Keratinocyte (primary cell): ENCODE results near the gene CCT6A. TPM values are rescaled to one million over a fixed set of nuclear protein-coding genes. Genes with fewer than 3 reads are reported as not detected.

Experiments used
- DNase-seq: peaks from one replicate; pipeline ENCODE4 v3.0.0-alpha.2; 2011; ENCODE audit warnings: low read depth, missing footprints, low spot score
- FAIRE-seq: peaks from 2 replicates; lab custom pipeline; 2011; peaks lifted over from hg19 to GRCh38; lab: Jason Lieb, UNC
- H2AFZ ChIP-seq: 2 replicates; pipeline ENCODE4 v1.6.0; 2012; ENCODE audit warnings: low read length, control low read depth, inconsistent platforms; ENCODE audit not compliant: control insufficient read depth
- H3K27ac ChIP-seq: 2 replicates; pipeline ENCODE4 v1.5.1; 2011; ENCODE audit warnings: low read length; ENCODE audit not compliant: control insufficient read depth, insufficient read depth
- H3K27me3 ChIP-seq: 3 replicates; pipeline ENCODE4 v1.6.0; 2011; ENCODE audit warnings: low read length; ENCODE audit not compliant: control insufficient read depth, insufficient read depth; ENCODE audit errors: extremely low read depth
- H3K36me3 ChIP-seq, 2 experiments: 2 replicates in 1 of 2; 3 replicates in 1 of 2; pipeline ENCODE4 v1.5.1; 2011; ENCODE audit warnings: low read length in 2 of 2, mild to moderate bottlenecking in 1 of 2; ENCODE audit not compliant: control insufficient read depth in 2 of 2, insufficient read depth in 2 of 2; ENCODE audit errors: extremely low read depth in 1 of 2
- H3K4me1 ChIP-seq: 3 replicates; pipeline ENCODE4 v1.5.1; 2011; ENCODE audit warnings: low read length; ENCODE audit not compliant: control insufficient read depth, insufficient read depth; ENCODE audit errors: extremely low read depth
- H3K4me2 ChIP-seq: 3 replicates; pipeline ENCODE4 v1.6.0; 2011; ENCODE audit warnings: low read depth, low read length; ENCODE audit not compliant: control insufficient read depth, insufficient read depth; ENCODE audit errors: extremely low read depth
- H3K4me3 ChIP-seq, 3 experiments: fragments of 200-600 bp in 1 of 3; sonication (generic) in 1 of 3; 2 replicates in 2 of 3; 3 replicates in 1 of 3; pipeline ENCODE4 v1.5.1; 2011 to 2016; ENCODE audit warnings: low read length in 3 of 3, mild to moderate bottlenecking in 3 of 3, control low read depth in 2 of 3, inconsistent platforms in 1 of 3, low read depth in 1 of 3, mixed read lengths in 1 of 3, mixed run types in 1 of 3, moderate library complexity in 1 of 3; ENCODE audit not compliant: control insufficient read depth in 2 of 3, insufficient read depth in 2 of 3; ENCODE audit errors: extremely low read depth in 1 of 3
- H3K79me2 ChIP-seq: 2 replicates; pipeline ENCODE4 v1.6.0; 2012; ENCODE audit warnings: low read length; ENCODE audit not compliant: control insufficient read depth, insufficient read depth
- H3K9ac ChIP-seq: 3 replicates; pipeline ENCODE4 v1.6.0; 2011; ENCODE audit warnings: low read length; ENCODE audit not compliant: control insufficient read depth, insufficient read depth; ENCODE audit errors: extremely low read depth
- H3K9me1 ChIP-seq: 3 replicates; pipeline ENCODE4 v1.6.0; 2011; ENCODE audit warnings: low read length; ENCODE audit not compliant: control insufficient read depth, insufficient read depth; ENCODE audit errors: extremely low read depth
- H3K9me3 ChIP-seq: 2 replicates; pipeline ENCODE4 v1.5.1; 2012; ENCODE audit warnings: low read depth, low read length; ENCODE audit not compliant: control insufficient read depth
- H4K20me1 ChIP-seq: 3 replicates; pipeline ENCODE4 v1.6.0; 2011; ENCODE audit warnings: low read length; ENCODE audit not compliant: control insufficient read depth, insufficient read depth; ENCODE audit errors: extremely low read depth
- EZH2 ChIP-seq: IDR thresholded peaks from one replicate; pipeline ENCODE4 v1.6.1; 2012; ENCODE audit warnings: inconsistent platforms, mild to moderate bottlenecking, low read length, moderate library complexity
- dilution Hi-C: fragments of 300-500 bp; cut with MboI; formaldehyde crosslinking; loops from one replicate; pipeline ENCODE4 v1.7.0; 2020; ENCODE audit warnings: low sequenced_read_pairs; ENCODE audit not compliant: extremely low pct_ligation_motif_present
- polyA plus RNA-seq, 5 experiments: library from polyadenylated mRNA; depleted of rRNA in 3 of 5; stranded (reverse) in 3 of 5; stranded (forward) in 1 of 5; unstranded in 1 of 5; fragments of >200 nt; gene quantifications; 1 replicate in 1 of 5; 2 replicates in 3 of 5; 3 replicates in 1 of 5; pipeline versions ENCODE4 v1.2.1 to v1.2.3, GENCODE V29; 2011 to 2012; ENCODE audit warnings: missing spikeins in 2 of 5, low read depth in 1 of 5, low replicate concordance in 1 of 5
- TF ChIP-seq, protein P1 (sequence below), 3 experiments: IDR thresholded peaks in 1 of 3; conservative IDR thresholded peaks in 1 of 3; optimal IDR thresholded peaks in 1 of 3; 2 replicates in 2 of 3; 3 replicates in 1 of 3; pipeline versions ENCODE3 to v1.5.1; 2011; ENCODE audit warnings: low read length in 3 of 3, mild to moderate bottlenecking in 3 of 3, moderate library complexity in 2 of 3, control low read depth in 1 of 3, inconsistent platforms in 1 of 3; ENCODE audit not compliant: insufficient read depth in 2 of 3; ENCODE audit errors: extremely low read depth in 1 of 3

CCT6A gene
- polyA plus RNA-seq, 1 donor (not counting 4 experiments of a cell fraction or from before 2014, with no cell fraction given): 403 TPM

DNA sequence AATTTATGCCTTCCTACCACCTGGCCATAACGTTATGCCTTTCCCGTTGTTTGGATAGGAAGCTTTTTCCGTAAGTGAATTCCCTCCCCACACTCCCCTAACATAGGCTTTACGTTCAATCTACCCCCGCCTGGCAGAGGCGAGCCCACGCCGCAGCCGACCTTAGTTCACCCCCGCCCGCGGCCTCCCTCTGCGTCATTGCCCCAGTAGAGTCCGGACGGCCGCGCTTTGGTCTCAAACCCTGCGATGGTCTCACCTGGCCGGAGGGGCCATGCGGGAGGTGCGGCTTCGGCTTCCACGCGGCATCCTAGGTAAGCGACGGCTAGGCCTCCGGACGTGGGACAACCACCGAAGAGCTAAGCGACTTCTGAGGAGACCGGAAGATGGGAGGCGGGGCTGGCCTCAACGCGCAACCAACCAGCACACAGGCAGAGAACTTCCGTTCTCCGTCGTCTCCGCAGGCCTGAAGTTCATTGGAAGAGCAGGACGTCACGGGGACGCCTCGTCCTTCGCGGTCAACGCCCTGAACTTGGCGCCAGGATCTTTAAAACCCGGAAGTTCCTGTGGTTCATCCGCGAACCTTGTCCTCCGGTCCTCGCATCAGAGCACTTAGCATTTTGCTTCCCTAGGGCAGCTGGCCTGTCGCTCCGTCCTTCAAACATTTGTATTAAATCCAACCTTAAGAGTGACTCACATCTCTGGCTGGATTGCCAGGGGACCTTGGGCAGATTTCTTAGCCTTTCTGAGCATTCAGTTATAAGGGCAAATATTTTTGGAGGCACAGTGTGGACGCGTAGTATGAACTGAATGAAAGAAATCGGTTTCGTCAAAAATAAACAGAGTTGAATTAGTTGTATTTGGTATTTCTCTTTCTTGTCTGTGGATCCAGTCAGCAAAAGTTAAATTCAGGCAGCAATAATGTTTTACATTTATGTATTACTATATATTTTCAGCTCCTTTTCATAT lies 54.8 kb downstream of the CCT6A start, which contains the start of gene CHCHD2:
CHCHD2 (minus strand) TSS at position 369 of the 966 bp plus-strand sequence; CDS start at position 306, 63 bp downstream.
- Histone ChIP-seq H3K79me2 (peaks cover 27% of the 10 kb centered on the region), H3K9me3 (no peaks in the 10 kb centered on the region), H2AFZ (peak within 1 kb of the TSS; percentile 79), H3K27me3 (no peaks in the 10 kb centered on the region), H3K9ac (peak within 1 kb of the TSS; percentile 99), H3K27ac (peak within 1 kb of the TSS; percentile 99), H3K9me1 (no peaks in the 10 kb centered on the region), H3K36me3 (peaks cover 8 to 11% of the 10 kb centered on the region in 2 experiments), H4K20me1 (no peaks in the 10 kb centered on the region), H3K4me1 (peaks cover 6% of the 10 kb centered on the region), H3K4me3 (peak within 1 kb of the TSS; percentile 89 to 99 (median 95)), H3K4me2 (peak within 1 kb of the TSS; percentile 91)
- FAIRE-seq (peak; percentile 84), DNase-seq (peak; percentile 89)
- TF ChIP-seq, protein P1, sequence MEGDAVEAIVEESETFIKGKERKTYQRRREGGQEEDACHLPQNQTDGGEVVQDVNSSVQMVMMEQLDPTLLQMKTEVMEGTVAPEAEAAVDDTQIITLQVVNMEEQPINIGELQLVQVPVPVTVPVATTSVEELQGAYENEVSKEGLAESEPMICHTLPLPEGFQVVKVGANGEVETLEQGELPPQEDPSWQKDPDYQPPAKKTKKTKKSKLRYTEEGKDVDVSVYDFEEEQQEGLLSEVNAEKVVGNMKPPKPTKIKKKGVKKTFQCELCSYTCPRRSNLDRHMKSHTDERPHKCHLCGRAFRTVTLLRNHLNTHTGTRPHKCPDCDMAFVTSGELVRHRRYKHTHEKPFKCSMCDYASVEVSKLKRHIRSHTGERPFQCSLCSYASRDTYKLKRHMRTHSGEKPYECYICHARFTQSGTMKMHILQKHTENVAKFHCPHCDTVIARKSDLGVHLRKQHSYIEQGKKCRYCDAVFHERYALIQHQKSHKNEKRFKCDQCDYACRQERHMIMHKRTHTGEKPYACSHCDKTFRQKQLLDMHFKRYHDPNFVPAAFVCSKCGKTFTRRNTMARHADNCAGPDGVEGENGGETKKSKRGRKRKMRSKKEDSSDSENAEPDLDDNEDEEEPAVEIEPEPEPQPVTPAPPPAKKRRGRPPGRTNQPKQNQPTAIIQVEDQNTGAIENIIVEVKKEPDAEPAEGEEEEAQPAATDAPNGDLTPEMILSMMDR (optimal IDR thresholded peaks at IDR 0.05 in 1 of 3, IDR thresholded peaks at IDR 0.05 in 1 of 3, conservative IDR thresholded peaks at IDR 0.05 in 1 of 3; ENCODE audit: extremely low read depth in 1 of 3, insufficient read depth in 2 of 3, low read length in 3 of 3): no peak
- no peak for TF ChIP-seq EZH2
- dilution Hi-C loops: no loop called here

GRCh38 chr7:56107954-56108258 lies 56.3 kb downstream of the CCT6A start:
- Histone ChIP-seq H3K36me3 (peaks cover under 1 to 5% of the 10 kb centered on the region in 2 experiments), H3K79me2 (peaks cover 27% of the 10 kb centered on the region), H3K27ac (no peak overlapping the region), H3K9me1 (no peaks in the 10 kb centered on the region), H3K9me3 (no peaks in the 10 kb centered on the region), H3K9ac (no peak overlapping the region), H4K20me1 (no peaks in the 10 kb centered on the region), H3K4me2 (no peak overlapping the region), H3K4me3 (no peak overlapping the region), H3K4me1 (peaks cover 6% of the 10 kb centered on the region), H3K27me3 (no peaks in the 10 kb centered on the region), H2AFZ (peak overlapping the region; percentile 15)
- dilution Hi-C loops: no loop called here
- TF ChIP-seq EZH2: no peak
- TF ChIP-seq, protein P1 (optimal IDR thresholded peaks at IDR 0.05 in 1 of 3, IDR thresholded peaks at IDR 0.05 in 1 of 3, conservative IDR thresholded peaks at IDR 0.05 in 1 of 3; ENCODE audit: extremely low read depth in 1 of 3, insufficient read depth in 2 of 3, low read length in 3 of 3): no peak
- DNase-seq (no peak), FAIRE-seq (no peak)
